ENCODE measurements around the gene LRP8.

- TF ChIP-seq CTCF (IDR thresholded peaks at IDR 0.05; ENCODE audit: insufficient read depth, low read length, poor library complexity, severe bottlenecking), result no peak
- no peak for TF ChIP-seq EZH2phosphoT487 (conservative IDR thresholded peaks at IDR 0.05; ENCODE audit: low read length)
Measured at GRCh38 chr1:53237638-53238037, 90.2 kb downstream of the LRP8 start.

All from SU-DHL-6 (cell line).